Fibroblast of lung (primary cell): ENCODE results near the gene ECHS1. TPM values are rescaled to one million over a fixed set of nuclear protein-coding genes. Genes with fewer than 3 reads are reported as not detected.

Experiments
- DNase-seq, 2 donors: peaks; one replicate each; pipeline versions ENCODE4 v3.0.0 to v3.0.0-alpha.2; 2010; ENCODE audit warnings: low read depth in 2 of 2
- H2AFZ ChIP-seq: 2 replicates; pipeline ENCODE4 v1.5.1; 2012; ENCODE audit warnings: low read length, control low read depth, inconsistent platforms
- H3K27ac ChIP-seq: 2 replicates; pipeline ENCODE4 v1.5.1; 2011; ENCODE audit warnings: low read length, control low read depth; ENCODE audit not compliant: insufficient read depth
- H3K27me3 ChIP-seq: 2 replicates; pipeline ENCODE4 v1.5.1; 2011; ENCODE audit warnings: mild to moderate bottlenecking, low read length; ENCODE audit not compliant: control insufficient read depth, insufficient read depth
- H3K36me3 ChIP-seq: 2 replicates; pipeline ENCODE4 v1.5.1; 2011; ENCODE audit warnings: low read length; ENCODE audit not compliant: control insufficient read depth, insufficient read depth
- H3K4me1 ChIP-seq: 2 replicates; pipeline ENCODE4 v1.5.1; 2011; ENCODE audit warnings: low read length; ENCODE audit not compliant: control insufficient read depth, insufficient read depth; ENCODE audit errors: extremely low read depth
- H3K4me2 ChIP-seq: 2 replicates; pipeline ENCODE4 v1.5.1; 2011; ENCODE audit warnings: low read length, control low read depth; ENCODE audit not compliant: insufficient read depth; ENCODE audit errors: extremely low read depth
- H3K4me3 ChIP-seq, 4 experiments: fragments of 200-600 bp in 1 of 4; sonication (generic) in 1 of 4; replicated peaks in 1 of 4; 2 replicates each; pipeline ENCODE4 v1.5.1; 2011 to 2016; ENCODE audit warnings: low read length in 4 of 4, low read depth in 3 of 4, mild to moderate bottlenecking in 3 of 4, control low read depth in 2 of 4, inconsistent platforms in 1 of 4, mixed read lengths in 1 of 4; ENCODE audit not compliant: insufficient read depth in 1 of 4; ENCODE audit errors: control extremely low read depth in 1 of 4
- H3K79me2 ChIP-seq: 2 replicates; pipeline ENCODE4 v1.5.1; 2012; ENCODE audit warnings: mild to moderate bottlenecking, low read length, inconsistent platforms; ENCODE audit not compliant: control insufficient read depth, insufficient read depth
- H3K9ac ChIP-seq: 2 replicates; pipeline ENCODE4 v1.5.1; 2011; ENCODE audit warnings: mild to moderate bottlenecking, low read length, control low read depth; ENCODE audit not compliant: insufficient read depth
- H3K9me3 ChIP-seq: 2 replicates; pipeline ENCODE4 v1.5.1; 2012; ENCODE audit warnings: low read depth, low read length; ENCODE audit not compliant: control insufficient read depth, insufficient read depth
- H4K20me1 ChIP-seq: 2 replicates; pipeline ENCODE4 v1.5.1; 2011; ENCODE audit warnings: low read length; ENCODE audit not compliant: control insufficient read depth, insufficient read depth; ENCODE audit errors: extremely low read depth
- EZH2 ChIP-seq: IDR thresholded peaks from 2 replicates; pipeline ENCODE4 v1.5.1; 2012; ENCODE audit warnings: low read length, control low read depth, mild to moderate bottlenecking; ENCODE audit errors: missing control alignments
- polyA plus RNA-seq, 2 donors: library from polyadenylated mRNA; depleted of rRNA in 1 of 2; stranded (reverse) in 1 of 2; unstranded in 1 of 2; fragments of >200 nt; gene quantifications; 2 replicates each; pipeline ENCODE4 v1.2.1, GENCODE V29; 2011 to 2012; ENCODE audit warnings: missing spikeins in 1 of 2
- total RNA-seq: library from RNA; depleted of rRNA; stranded (reverse); fragments of >200 nt; gene quantifications from 2 replicates; pipeline ENCODE4 v1.2.1, GENCODE V29; 2014
- TF ChIP-seq, protein P1 (sequence below), 2 donors: IDR thresholded peaks in 1 of 2; conservative IDR thresholded peaks in 1 of 2; 1 replicate in 1 of 2; 2 replicates in 1 of 2; pipeline ENCODE4 v1.5.1; 2011 to 2012; ENCODE audit warnings: low read length in 2 of 2, control low read depth in 1 of 2, inconsistent platforms in 1 of 2, low read depth in 1 of 2, mild to moderate bottlenecking in 1 of 2

The ECHS1 gene
- total and polyA plus RNA-seq, 2 donors (not counting 1 experiment from before 2014, with no cell fraction given) = 63.9 to 71.9 TPM

DNA sequence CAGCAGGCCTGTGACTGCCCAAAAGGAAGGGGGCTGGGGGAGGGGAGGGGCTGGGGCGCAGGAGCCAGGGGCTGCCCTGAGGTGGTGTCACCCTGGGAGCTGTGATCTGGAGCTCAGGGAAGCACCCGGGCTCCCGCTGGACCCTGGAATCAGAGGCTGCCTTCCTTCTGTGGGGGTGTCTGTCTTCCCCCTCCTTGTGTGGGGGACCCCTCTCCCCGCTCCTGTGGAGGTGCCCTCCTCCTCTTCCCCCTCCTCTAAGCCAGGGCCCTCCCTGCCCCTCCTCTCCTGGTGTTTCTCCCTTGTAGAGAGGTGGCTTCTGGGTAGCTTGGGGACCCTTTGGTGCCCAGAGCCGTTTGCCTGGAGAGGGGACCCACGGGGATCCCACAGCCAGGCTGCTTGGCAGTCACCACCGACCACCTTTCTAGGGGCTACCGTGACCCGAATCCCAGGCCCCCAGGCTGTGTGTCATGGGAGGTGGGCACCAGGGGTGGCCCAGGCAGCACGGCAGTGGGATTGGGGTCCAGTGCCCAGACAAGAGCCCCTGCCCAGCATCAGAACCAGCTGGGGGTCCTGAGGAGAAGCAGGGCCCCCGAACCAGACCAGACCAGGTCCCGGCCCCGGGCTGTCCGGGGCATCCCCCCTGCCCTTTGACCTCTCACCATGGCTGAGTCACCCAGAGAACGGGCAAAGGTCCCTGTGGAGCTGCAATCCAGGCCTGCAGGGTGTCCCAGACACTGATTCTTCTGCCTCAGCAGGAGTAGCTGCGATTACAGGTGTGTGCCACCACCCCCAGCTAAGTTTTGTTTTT is 25.2 kb downstream of the ECHS1 start:
- H2AFZ ChIP-seq = no peak overlapping the region
- no peaks in the 10 kb centered on the region for H3K27me3 ChIP-seq
- H3K9ac ChIP-seq = no peak overlapping the region
- H3K4me3 ChIP-seq = no peak overlapping the region
- no peaks in the 10 kb centered on the region for H3K36me3 ChIP-seq
- H3K4me2 ChIP-seq = no peak overlapping the region
- H3K27ac ChIP-seq = no peak overlapping the region
- DNase-seq = no peak
- H4K20me1 ChIP-seq = no peaks in the 10 kb centered on the region
- no peaks in the 10 kb centered on the region for H3K9me3 ChIP-seq
- H3K4me1 ChIP-seq = no peaks in the 10 kb centered on the region
- TF ChIP-seq EZH2 = no peak
- TF ChIP-seq, protein P1, sequence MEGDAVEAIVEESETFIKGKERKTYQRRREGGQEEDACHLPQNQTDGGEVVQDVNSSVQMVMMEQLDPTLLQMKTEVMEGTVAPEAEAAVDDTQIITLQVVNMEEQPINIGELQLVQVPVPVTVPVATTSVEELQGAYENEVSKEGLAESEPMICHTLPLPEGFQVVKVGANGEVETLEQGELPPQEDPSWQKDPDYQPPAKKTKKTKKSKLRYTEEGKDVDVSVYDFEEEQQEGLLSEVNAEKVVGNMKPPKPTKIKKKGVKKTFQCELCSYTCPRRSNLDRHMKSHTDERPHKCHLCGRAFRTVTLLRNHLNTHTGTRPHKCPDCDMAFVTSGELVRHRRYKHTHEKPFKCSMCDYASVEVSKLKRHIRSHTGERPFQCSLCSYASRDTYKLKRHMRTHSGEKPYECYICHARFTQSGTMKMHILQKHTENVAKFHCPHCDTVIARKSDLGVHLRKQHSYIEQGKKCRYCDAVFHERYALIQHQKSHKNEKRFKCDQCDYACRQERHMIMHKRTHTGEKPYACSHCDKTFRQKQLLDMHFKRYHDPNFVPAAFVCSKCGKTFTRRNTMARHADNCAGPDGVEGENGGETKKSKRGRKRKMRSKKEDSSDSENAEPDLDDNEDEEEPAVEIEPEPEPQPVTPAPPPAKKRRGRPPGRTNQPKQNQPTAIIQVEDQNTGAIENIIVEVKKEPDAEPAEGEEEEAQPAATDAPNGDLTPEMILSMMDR (conservative IDR thresholded peaks at IDR 0.05 in 1 of 2, IDR thresholded peaks at IDR 0.05 in 1 of 2; ENCODE audit: low read depth in 1 of 2, low read length in 2 of 2) = no peak
- H3K79me2 ChIP-seq = no peaks in the 10 kb centered on the region

DNA sequence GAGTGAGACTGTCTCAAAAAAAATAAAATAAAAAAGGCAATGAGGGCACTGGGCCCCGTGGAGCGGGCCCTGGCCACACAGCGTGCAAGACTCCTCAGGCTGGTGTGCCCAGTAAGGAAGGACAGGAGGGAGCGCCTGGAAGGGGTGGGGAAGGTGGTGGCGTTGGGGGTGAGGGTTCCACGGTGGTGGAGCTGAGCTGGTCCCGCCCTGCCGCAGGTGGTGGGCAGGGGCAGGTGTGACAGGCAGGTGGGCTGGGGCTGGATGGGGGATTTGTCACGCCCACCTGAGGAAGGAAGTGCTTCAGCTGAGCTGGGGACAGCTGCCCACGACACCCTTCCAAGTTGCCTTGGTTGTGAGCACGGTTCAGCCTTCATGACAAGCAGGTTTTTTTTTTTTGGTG is 26.7 kb downstream of the ECHS1 start:
- Histone ChIP-seq H3K4me1 (no peaks in the 10 kb centered on the region), H2AFZ (no peak overlapping the region), H3K79me2 (no peaks in the 10 kb centered on the region), H3K4me2 (no peak overlapping the region), H3K36me3 (no peaks in the 10 kb centered on the region), H3K27me3 (no peaks in the 10 kb centered on the region), H3K27ac (no peak overlapping the region), H3K4me3 (no peak overlapping the region), H4K20me1 (no peaks in the 10 kb centered on the region), H3K9me3 (no peaks in the 10 kb centered on the region), H3K9ac (no peak overlapping the region)
- DNase-seq = no peak
- no peak for TF ChIP-seq EZH2
- TF ChIP-seq, protein P1 (conservative IDR thresholded peaks at IDR 0.05 in 1 of 2, IDR thresholded peaks at IDR 0.05 in 1 of 2; ENCODE audit: low read depth in 1 of 2, low read length in 2 of 2) = no peak

GRCh38 chr10:133344236-133344635 is 28.9 kb downstream of the ECHS1 start:
- Histone ChIP-seq H3K9me3 (no peaks in the 10 kb centered on the region), H3K4me3 (no peak overlapping the region), H2AFZ (no peak overlapping the region), H3K79me2 (no peaks in the 10 kb centered on the region), H3K4me1 (no peaks in the 10 kb centered on the region), H3K27me3 (no peaks in the 10 kb centered on the region), H4K20me1 (no peaks in the 10 kb centered on the region), H3K36me3 (no peaks in the 10 kb centered on the region), H3K4me2 (no peak overlapping the region), H3K27ac (no peak overlapping the region), H3K9ac (no peak overlapping the region)
- no peak for TF ChIP-seq EZH2
- TF ChIP-seq, protein P1 (conservative IDR thresholded peaks at IDR 0.05 in 1 of 2, IDR thresholded peaks at IDR 0.05 in 1 of 2; ENCODE audit: low read depth in 1 of 2, low read length in 2 of 2) = no peak
- no peak for DNase-seq
